CD14-positive monocyte (primary cell): ENCODE measurements around the gene TMEM95. TPM values are rescaled to one million over a fixed set of nuclear protein-coding genes. Genes with fewer than 3 reads are reported as not detected.
A peak's percentile ranks its signal among the peaks of the same experiment; 100 is the strongest.

Source experiments
- DNase-seq, 3 donors: peaks; one replicate each; pipeline ENCODE4 v3.0.0-alpha.2; 2011 to 2022
- H2AFZ ChIP-seq: 2 replicates; pipeline ENCODE4 v1.6.0; 2012; ENCODE audit warnings: mild to moderate bottlenecking, low read depth, low read length, inconsistent platforms; ENCODE audit not compliant: insufficient read depth, poor library complexity, severe bottlenecking
- H3K27ac ChIP-seq, 2 donors: 1 replicate in 1 of 2; 2 replicates in 1 of 2; pipeline ENCODE4 v1.5.1; 2012 to 2013; ENCODE audit warnings: low read length in 2 of 2, control low read depth in 1 of 2, inconsistent platforms in 1 of 2, low read depth in 1 of 2, mild to moderate bottlenecking in 1 of 2
- H3K27me3 ChIP-seq, 2 donors: one replicate each; pipeline versions ENCODE4 v1.6.0 to v1.6.1; 2011 to 2013; ENCODE audit warnings: low read length in 2 of 2; ENCODE audit not compliant: control insufficient read depth in 2 of 2, insufficient read depth in 2 of 2
- H3K36me3 ChIP-seq, 2 donors: replicated peaks in 1 of 2; 1 replicate in 1 of 2; 2 replicates in 1 of 2; pipeline versions ENCODE4 v1.5.1 to v1.6.1; 2012 to 2013; ENCODE audit warnings: low read length in 2 of 2, control low read depth in 1 of 2, inconsistent platforms in 1 of 2, mild to moderate bottlenecking in 1 of 2; ENCODE audit not compliant: insufficient read depth in 2 of 2, control insufficient read depth in 1 of 2
- H3K4me1 ChIP-seq, 2 donors: 1 replicate in 1 of 2; 2 replicates in 1 of 2; pipeline versions ENCODE4 v1.5.1 to v1.6.1; 2012 to 2013; ENCODE audit warnings: low read length in 2 of 2, control low read depth in 1 of 2, inconsistent platforms in 1 of 2, mild to moderate bottlenecking in 1 of 2, moderate library complexity in 1 of 2; ENCODE audit not compliant: insufficient read depth in 2 of 2, control insufficient read depth in 1 of 2
- H3K4me2 ChIP-seq: replicated peaks from 2 replicates; pipeline ENCODE3; 2012; ENCODE audit warnings: low read length, moderate library complexity, mild to moderate bottlenecking; ENCODE audit not compliant: poor library complexity, severe bottlenecking; ENCODE audit errors: extremely low read depth
- H3K4me3 ChIP-seq, 3 experiments: fragments of 200-600 bp in 1 of 3; sonication (generic) in 1 of 3; replicated peaks in 1 of 3; 1 replicate in 2 of 3; 2 replicates in 1 of 3; pipeline ENCODE4 v1.5.1; 2011 to 2013; ENCODE audit warnings: low read length in 3 of 3, mild to moderate bottlenecking in 3 of 3, control low read depth in 2 of 3, low read depth in 2 of 3, inconsistent platforms in 1 of 3, moderate library complexity in 1 of 3
- H3K79me2 ChIP-seq: 2 replicates; pipeline ENCODE4 v1.6.0; 2012; ENCODE audit warnings: mild to moderate bottlenecking, control low read depth, inconsistent platforms, low read length, moderate library complexity; ENCODE audit not compliant: insufficient read depth
- H3K9ac ChIP-seq: 2 replicates; pipeline ENCODE4 v1.6.0; 2017; ENCODE audit warnings: low read length, mild to moderate bottlenecking; ENCODE audit not compliant: insufficient read depth, poor library complexity, severe bottlenecking
- H3K9me3 ChIP-seq, 2 donors: replicated peaks in 1 of 2; 1 replicate in 1 of 2; 2 replicates in 1 of 2; pipeline versions ENCODE4 v1.5.1 to v1.6.1; 2012 to 2013; ENCODE audit warnings: low read length in 2 of 2, control low read depth in 1 of 2; ENCODE audit not compliant: control insufficient read depth in 1 of 2, insufficient read depth in 1 of 2
- H4K20me1 ChIP-seq: 2 replicates; pipeline ENCODE4 v1.6.0; 2012; ENCODE audit warnings: mild to moderate bottlenecking, low read length, control low read depth, moderate library complexity; ENCODE audit not compliant: insufficient read depth
- H3K27ac Mint-ChIP-seq, 7 donors: one replicate each; pipeline ENCODE4 v1.8.0; 2020; ENCODE audit warnings: mild to moderate bottlenecking in 7 of 7, mixed read lengths in 7 of 7, moderate library complexity in 6 of 7, inconsistent platforms in 2 of 7
- H3K27me3 Mint-ChIP-seq, 3 donors: one replicate each; pipeline ENCODE4 v1.8.0; 2021 to 2022; ENCODE audit warnings: low read depth in 3 of 3, mild to moderate bottlenecking in 3 of 3, mixed read lengths in 3 of 3, moderate library complexity in 3 of 3, inconsistent platforms in 1 of 3
- H3K36me3 Mint-ChIP-seq, 2 donors: one replicate each; pipeline ENCODE4 v1.8.0; 2020; ENCODE audit warnings: mixed read lengths in 2 of 2, inconsistent platforms in 1 of 2, mild to moderate bottlenecking in 1 of 2
- H3K4me1 Mint-ChIP-seq: one replicate; pipeline ENCODE4 v1.8.0; 2020; ENCODE audit warnings: mild to moderate bottlenecking, mixed read lengths
- H3K4me3 Mint-ChIP-seq, 2 donors: one replicate each; pipeline ENCODE4 v1.8.0; 2020; ENCODE audit warnings: mild to moderate bottlenecking in 2 of 2, mixed read lengths in 2 of 2, moderate library complexity in 1 of 2
- H3K9me3 Mint-ChIP-seq, 7 donors: one replicate each; pipeline ENCODE4 v1.8.0; 2020 to 2022; ENCODE audit warnings: mixed read lengths in 7 of 7, mild to moderate bottlenecking in 6 of 7, moderate library complexity in 6 of 7, inconsistent platforms in 2 of 7
- CTCF ChIP-seq: fragments of 200-600 bp; IDR thresholded peaks from one replicate; pipeline ENCODE4 v1.8.0; 2022; ENCODE audit warnings: antibody characterized with exemption, mild to moderate bottlenecking
- WGBS: methylation state at CpG from one replicate; pipeline ENCODE4 v1.1.5; 2013; ENCODE audit warnings: missing lambda C conversion rate; ENCODE audit not compliant: insufficient coverage; 5-methylcytosine and 5-hydroxymethylcytosine counted together
- intact Hi-C, 2 donors: fragments of 100-400 bp; cut with micrococcal nuclease; formaldehyde crosslinking; loops; one replicate each; pipeline versions ENCODE4 v1.15.0 to v1.15.1; 2023
- polyA plus RNA-seq, 3 donors: library from polyadenylated mRNA; depleted of rRNA in 1 of 3; unstranded in 2 of 3; stranded (reverse) in 1 of 3; fragments of 300-500 nt in 2 of 3; fragments of >200 nt in 1 of 3; fragmentation: Illumina TruSeq in 2 of 3; gene quantifications; 1 replicate in 2 of 3; 2 replicates in 1 of 3; pipeline ENCODE4 v1.2.3, GENCODE V29; 2012 to 2021

Gene TMEM95
- polyA plus RNA-seq, 3 donors, result not detected

GRCh38 chr17:7383742-7384488 is 29.0 kb downstream of the TMEM95 start:
- H3K4me1 ChIP-seq, result peaks cover 16 to 23% of the 10 kb centered on the region in 2 donors
- 11% methylated on average over 63 of the region's 65 CpGs for WGBS
- intact Hi-C loops, result no loop called here
- Mint-ChIP-seq H3K27ac (no peak overlapping the region), H3K36me3 (peaks cover 23 to 24% of the 10 kb centered on the region in 2 donors), H3K9me3 (peaks cover 5 to 17% (median 14%) of the 10 kb centered on the region in 7 donors), H3K27me3 (peaks cover 50 to 65% (median 61%) of the 10 kb centered on the region in 3 donors), H3K4me3 (peak overlapping the region; percentile 62 to 76), H3K4me1 (peaks cover 18% of the 10 kb centered on the region)
- H3K36me3 ChIP-seq, result peaks cover 7 to 14% of the 10 kb centered on the region in 2 donors
- no peak overlapping the region for H3K27ac ChIP-seq
- peak overlapping the region; percentile 82 for H3K4me2 ChIP-seq
- H4K20me1 ChIP-seq, result no peaks in the 10 kb centered on the region
- no peak for TF ChIP-seq CTCF
- H3K4me3 ChIP-seq, result peak overlapping the region in 2 of 3 experiments; percentile 8 to 69
- peak; percentile 37 to 47 (median 43) for DNase-seq
- H3K27me3 ChIP-seq, result peaks cover 34 to 59% of the 10 kb centered on the region in 2 donors
- peak overlapping the region; percentile 36 for H3K9ac ChIP-seq
- peak overlapping the region; percentile 71 for H2AFZ ChIP-seq
- no peaks in the 10 kb centered on the region for H3K9me3 ChIP-seq
- H3K79me2 ChIP-seq, result no peaks in the 10 kb centered on the region

DNA sequence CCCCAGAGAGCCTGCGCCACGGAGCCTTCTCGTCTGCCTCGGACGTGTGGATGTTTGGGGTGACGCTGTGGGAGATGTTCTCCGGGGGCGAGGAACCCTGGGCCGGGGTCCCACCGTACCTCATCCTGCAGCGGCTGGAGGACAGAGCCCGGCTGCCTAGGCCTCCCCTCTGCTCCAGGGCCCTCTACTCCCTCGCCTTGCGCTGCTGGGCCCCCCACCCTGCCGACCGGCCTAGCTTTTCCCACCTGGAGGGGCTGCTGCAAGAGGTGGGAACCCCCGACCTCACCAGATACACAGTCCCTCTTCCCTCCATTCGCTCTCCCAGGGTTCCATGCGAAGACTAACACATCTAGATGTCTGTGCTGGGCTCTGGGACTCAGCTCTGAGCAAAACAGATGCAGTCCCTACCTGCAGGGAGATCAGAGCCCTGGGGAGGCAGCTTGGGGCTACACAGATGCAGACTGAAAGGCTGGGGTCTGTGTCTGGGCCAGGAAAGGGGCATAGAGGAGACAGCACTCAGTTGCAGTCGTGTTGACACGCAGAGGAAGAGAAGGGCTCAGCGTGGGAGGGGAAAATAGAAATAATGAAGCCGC is 29.6 kb downstream of the TMEM95 start:
- H3K4me1 Mint-ChIP-seq, result peaks cover 18% of the 10 kb centered on the region
- H3K27ac Mint-ChIP-seq, result peak overlapping the region in 2 of 7 donors; percentile 11 to 69
- no peak for TF ChIP-seq CTCF
- H3K79me2 ChIP-seq, result no peaks in the 10 kb centered on the region
- peaks cover 45 to 59% (median 57%) of the 10 kb centered on the region in 3 donors for H3K27me3 Mint-ChIP-seq
- H3K27ac ChIP-seq, result no peak overlapping the region
- H3K36me3 Mint-ChIP-seq, result peaks cover 30% of the 10 kb centered on the region in 2 donors
- H4K20me1 ChIP-seq, result no peaks in the 10 kb centered on the region
- peaks cover 14 to 20% of the 10 kb centered on the region in 2 donors for H3K36me3 ChIP-seq
- intact Hi-C loops, result loop anchor here in 1 of 2 donors (5.0 kb wide), 1 partner anchor 48 kb away; no protein-coding TSS in a partner anchor
- DNase-seq, result no peak
- peak overlapping the region; percentile 36 for H3K9ac ChIP-seq
- H3K4me3 ChIP-seq, result peak overlapping the region in 2 of 3 experiments; percentile 8 to 69
- peak overlapping the region; percentile 62 to 76 for H3K4me3 Mint-ChIP-seq
- no peaks in the 10 kb centered on the region for H3K9me3 ChIP-seq
- 48% methylated on average over 16 of the region's 23 CpGs for WGBS
- peak overlapping the region; percentile 71 for H2AFZ ChIP-seq
- H3K27me3 ChIP-seq, result peaks cover 33 to 52% of the 10 kb centered on the region in 2 donors
- peaks cover 0 to 14% (median 9%) of the 10 kb centered on the region in 7 donors for H3K9me3 Mint-ChIP-seq
- H3K4me2 ChIP-seq, result peak overlapping the region; percentile 82
- peaks cover 16 to 23% of the 10 kb centered on the region in 2 donors for H3K4me1 ChIP-seq
